GM21619 (cell line): ENCODE data around the gene RUNX2.
A peak's percentile ranks its signal among the peaks of the same experiment; 100 is the strongest.

Experiments used
- ATAC-seq: cut with Tn5 transposase; IDR thresholded peaks from one replicate; pipeline ENCODE4 v1.9.1; 2021; ENCODE audit not compliant: unreplicated experiment

Gene RUNX2

DNA sequence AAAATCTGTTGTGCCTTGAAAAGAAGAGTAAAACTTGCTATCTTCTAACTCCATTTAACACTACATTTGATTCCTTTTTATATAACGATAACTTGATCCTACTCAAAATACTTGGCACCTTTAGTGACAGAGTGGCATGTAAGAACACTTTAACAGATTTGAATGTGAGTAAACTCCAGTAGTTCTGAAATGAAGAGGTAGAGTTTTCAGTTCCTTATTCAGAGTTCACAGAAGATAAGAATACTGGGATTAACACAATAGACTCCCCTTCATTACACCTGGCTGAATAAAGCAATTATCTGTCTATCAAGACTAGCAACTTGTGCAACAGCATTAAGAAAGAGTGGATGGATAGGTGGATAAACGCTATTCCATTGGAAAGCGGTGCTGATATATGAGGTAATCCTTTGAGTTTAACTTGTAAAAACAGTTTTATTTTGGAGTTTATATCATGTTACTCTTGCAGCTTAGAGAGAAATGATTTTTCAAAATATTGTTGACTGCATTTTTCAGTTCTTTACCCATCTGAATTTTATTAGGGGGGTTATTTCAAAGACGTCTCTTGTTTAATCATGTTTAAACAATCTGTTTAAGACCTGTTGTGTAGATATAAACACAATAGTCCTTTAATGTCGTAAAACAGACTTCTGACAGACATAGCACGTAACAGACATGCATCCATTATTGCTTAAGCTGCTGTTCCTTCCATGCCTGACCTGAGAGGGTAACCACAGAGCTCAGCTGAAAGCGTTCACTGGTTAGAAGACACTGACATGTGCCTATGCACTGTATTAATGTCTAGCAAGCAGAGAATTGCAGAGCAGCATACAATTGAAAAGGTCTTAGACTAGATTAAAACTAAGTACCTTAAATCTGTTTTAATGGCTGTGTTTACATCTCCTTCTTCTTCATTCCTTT is 152.0 kb downstream of the RUNX2 start:
- ATAC-seq: peak; percentile 79

DNA sequence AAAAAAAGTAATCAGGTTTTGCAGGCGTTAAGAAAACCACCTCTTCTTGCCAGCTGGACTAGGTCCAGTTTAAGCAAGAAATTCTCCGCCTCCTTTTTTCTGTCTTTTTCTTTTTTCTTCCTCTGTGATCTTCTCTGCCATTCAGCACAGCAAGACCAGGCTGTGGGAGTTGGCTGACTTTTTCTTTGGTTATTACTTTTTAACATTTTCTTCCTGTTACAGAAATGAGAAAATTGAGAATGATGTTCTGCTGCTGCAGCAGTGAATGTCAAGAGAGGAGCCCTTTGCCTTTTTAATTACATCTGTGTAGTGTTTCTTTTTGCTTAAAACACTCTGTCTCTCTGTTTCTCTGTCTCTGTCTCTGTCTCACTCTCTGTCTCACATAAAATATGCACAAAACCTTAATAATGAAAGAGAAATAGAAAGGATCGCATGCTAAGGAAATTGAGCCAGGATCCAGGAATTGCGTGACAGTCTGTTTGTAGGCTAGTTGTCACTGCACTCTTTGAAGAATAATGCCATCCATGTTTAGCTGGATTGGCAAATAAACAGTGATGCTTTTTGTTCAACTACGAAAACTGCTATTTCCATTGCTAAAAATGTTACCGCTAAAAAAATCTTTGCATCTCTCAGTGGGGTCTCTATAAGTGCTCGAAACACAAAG is 152.8 kb downstream of the RUNX2 start:
- ATAC-seq: no peak

DNA sequence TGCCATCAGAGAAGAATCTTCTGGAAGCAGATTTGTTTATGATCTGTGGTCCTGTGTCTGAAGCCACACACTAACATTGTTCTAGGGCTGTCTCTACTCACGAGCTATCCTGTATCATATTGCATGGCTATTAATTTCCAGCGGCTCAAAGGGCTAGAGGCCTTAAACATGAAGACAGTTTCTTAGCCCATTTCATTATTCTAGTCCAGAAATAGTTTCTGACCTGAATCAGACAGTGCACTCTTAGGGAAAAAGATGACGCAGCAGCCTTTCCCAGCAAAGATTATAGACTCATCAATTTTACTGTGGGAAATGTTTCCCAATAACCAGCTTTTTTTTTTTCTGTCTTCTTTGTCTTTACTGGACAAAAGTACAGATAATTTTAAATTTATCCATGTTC is 154.9 kb downstream of the RUNX2 start:
- ATAC-seq: no peak

- no peak for ATAC-seq
Measured at GRCh38 chr6:45483501-45483900, 155.4 kb downstream of the RUNX2 start.

GRCh38 chr6:45486736-45487135 is 158.6 kb downstream of the RUNX2 start:
- no peak for ATAC-seq

GRCh38 chr6:45487645-45488044 is 159.5 kb downstream of the RUNX2 start:
- no peak for ATAC-seq

- no peak for ATAC-seq
Measured at GRCh38 chr6:45488269-45488668, 160.1 kb downstream of the RUNX2 start.

DNA sequence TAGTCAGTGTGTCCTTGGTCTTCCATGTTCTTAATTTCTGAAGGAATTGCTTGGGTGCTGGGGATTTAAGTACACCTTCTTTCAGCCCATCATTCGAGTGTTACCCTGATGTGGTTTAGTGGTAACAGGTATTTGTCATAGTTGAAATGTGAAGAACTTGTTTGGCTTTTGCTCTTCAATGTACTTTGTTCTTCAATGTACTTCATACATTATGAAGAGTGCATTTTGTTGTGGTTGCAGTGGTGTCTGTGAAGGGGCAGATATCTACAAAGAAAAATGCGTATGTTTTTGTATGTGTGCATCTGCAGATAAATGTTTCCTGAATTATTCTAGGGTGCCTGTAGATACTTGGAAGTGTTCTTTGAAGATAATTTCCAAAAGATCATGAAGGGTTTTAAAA is 160.8 kb downstream of the RUNX2 start:
- no peak for ATAC-seq

GRCh38 chr6:45491048-45491735 is 163.1 kb downstream of the RUNX2 start:
- no peak for ATAC-seq

DNA sequence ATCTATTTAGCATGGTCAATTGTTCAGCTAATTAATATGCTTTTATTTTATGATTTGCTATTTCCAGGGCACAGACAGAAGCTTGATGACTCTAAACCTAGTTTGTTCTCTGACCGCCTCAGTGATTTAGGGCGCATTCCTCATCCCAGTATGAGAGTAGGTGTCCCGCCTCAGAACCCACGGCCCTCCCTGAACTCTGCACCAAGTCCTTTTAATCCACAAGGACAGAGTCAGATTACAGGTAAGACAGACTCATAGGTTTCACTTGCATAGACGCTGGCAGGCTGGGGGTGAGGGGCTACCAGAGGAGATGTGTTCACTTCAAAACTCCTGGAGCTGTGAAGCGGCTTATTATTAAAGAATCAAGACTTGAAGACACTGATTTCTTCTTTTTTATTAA is 163.7 kb downstream of the RUNX2 start:
- no peak for ATAC-seq

- no peak for ATAC-seq
Measured at GRCh38 chr6:45493761-45494160, 165.6 kb downstream of the RUNX2 start.

- ATAC-seq: no peak
Measured at GRCh38 chr6:45494416-45495135, 166.4 kb downstream of the RUNX2 start.

GRCh38 chr6:45495429-45496084 is 167.4 kb downstream of the RUNX2 start:
- ATAC-seq: no peak

DNA sequence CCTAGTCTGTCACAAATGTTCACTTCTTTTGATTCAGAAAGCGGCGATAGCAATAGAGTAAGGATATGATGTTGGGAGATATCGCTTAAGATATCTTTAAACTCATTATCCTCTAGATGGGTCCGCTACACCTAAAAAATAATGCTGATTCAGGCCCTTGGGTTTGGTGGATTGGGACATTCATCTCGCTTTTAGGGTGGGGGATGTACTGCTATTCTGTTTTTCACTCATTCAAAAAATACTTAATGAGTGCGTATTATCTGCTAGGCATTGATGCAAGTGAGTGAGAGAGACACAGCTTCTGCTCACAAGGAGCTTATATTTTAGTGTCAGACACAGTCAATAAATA is 167.9 kb downstream of the RUNX2 start:
- no peak for ATAC-seq

DNA sequence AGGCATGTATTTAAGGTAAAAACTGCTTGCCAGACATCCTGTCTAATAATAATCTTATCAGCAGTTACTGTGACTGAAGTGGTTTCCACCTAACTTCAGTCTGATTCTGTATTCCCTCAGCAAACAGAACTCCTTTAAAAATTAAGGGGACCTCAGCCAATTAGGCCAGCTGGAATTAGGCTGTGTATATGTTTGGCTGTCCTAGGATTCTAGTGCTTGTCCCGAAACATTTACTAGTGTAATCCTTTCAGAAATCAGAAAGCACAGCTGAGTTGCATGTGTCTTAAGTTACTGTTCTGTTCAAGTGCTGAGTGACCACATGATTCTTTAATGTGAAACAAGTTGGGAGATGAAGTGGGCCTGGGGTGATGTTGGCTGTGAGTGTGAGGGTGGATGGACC is 170.5 kb downstream of the RUNX2 start:
- no peak for ATAC-seq

GRCh38 chr6:45500924-45501816 is 173.0 kb downstream of the RUNX2 start:
- ATAC-seq: no peak

DNA sequence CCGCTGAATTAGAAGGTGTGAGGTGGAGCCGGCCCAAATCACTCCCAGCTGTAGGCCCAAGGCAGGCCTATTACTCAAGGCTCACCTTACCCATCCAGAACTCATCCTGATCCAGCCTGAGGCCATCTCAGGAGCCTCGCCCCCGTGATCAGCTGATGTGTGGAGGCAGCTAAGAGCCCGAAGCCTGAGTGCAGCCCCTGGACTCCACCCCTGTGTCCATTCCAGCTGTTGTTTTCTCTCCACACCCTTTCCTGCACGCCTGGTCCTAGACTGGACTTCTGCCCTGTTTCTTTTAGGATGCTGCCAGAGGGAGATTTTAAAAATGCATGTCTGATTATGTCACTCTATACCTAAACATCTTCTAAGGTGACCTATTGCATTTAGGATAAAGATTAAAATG is 174.3 kb downstream of the RUNX2 start:
- no peak for ATAC-seq

DNA sequence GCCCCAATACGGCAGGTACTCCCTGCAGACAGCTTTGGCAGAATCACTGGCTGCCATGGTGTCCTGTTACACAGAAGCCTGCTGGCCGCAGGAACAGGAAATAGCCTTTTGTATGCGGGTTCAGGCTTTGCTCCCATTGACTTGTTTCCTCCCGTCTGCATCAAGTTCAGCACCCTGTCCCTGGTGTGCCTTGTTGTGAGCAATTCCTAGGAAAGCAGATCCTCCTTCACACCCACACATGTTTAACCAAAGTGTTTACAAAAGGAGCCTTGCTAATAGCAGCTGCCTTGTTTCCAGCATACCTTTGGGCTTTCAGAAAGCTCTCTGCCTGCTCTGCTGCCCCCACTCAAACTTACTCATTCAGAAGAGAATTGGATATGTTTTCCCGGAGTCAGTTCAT is 176.8 kb downstream of the RUNX2 start:
- no peak for ATAC-seq

GRCh38 chr6:45505470-45505869 is 177.3 kb downstream of the RUNX2 start:
- ATAC-seq: no peak

DNA sequence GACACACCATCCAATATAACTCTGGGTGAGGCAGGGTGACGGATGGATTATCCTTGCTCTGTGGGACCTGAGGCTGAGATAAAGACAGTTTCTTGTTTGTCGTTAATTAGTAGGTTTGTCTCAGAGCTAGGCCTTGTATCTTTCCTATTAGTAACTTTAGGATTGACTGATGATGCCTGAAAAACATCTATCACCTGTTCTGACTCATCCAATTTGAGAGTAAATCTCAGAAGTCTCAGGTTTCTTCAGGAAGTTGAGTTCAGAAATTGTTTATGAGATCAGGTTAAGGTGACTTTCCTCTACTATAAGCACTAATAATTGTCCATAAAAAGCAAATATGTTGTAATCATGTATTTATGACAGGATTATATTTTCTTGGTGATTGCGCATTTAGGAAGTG is 179.1 kb downstream of the RUNX2 start:
- ATAC-seq: no peak
